GM18907 (cell line): ENCODE data around the gene LMOD3.
A peak's percentile ranks its signal among the peaks of the same experiment; 100 is the strongest.

Experiments used
- ATAC-seq: cut with Tn5 transposase; IDR thresholded peaks from one replicate; pipeline ENCODE4 v1.9.1; 2021; ENCODE audit warnings: mild to moderate bottlenecking, moderate library complexity; ENCODE audit not compliant: unreplicated experiment

The LMOD3 gene

DNA sequence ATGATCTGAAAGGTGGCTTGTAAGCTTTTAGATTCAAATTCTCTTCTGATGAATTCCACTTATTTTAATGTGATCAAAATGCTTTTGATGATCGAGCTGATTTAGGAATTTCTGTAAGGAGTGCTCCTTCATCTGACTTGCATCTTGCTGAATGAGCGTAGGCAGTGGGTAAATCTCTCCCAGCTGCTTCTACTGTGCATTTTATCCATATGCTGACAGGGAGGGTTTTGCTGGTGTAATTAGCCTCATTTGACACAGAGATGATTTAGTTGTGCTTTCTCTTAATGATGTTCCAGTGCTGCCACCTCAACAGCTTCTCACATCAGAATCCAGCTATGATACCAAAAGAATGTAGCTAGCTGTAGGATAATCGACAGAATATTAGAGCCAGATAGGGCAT lies 3.8 kb upstream of the LMOD3 start:
- ATAC-seq = no peak

GRCh38 chr3:69121950-69122349 lies 445 bp downstream of the LMOD3 start:
- no peak for ATAC-seq

DNA sequence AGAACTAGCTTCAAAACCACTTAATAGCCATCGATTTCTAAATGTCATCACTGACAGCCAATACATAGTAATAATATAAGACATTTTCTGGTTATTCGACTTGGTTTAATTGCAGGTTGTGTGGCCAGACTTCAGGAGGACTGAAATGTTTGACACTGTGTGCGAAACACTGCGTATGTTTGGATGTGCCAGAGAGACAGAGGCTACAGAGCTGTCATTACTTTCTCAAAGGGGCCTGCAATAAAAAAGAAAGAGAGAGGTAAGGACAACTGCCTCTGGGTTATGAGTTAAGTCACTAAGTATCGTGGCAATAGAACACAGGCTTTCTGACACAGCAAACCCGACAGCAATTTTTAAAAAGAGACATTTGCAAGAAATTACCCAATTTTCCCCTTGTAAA lies 882 bp downstream of the LMOD3 start:
- no peak for ATAC-seq

GRCh38 chr3:69120879-69121464 lies 1.4 kb downstream of the LMOD3 start:
- peak; percentile 89 for ATAC-seq

- ATAC-seq = no peak
Measured at GRCh38 chr3:69119681-69120080, 2.7 kb downstream of the LMOD3 start.

DNA sequence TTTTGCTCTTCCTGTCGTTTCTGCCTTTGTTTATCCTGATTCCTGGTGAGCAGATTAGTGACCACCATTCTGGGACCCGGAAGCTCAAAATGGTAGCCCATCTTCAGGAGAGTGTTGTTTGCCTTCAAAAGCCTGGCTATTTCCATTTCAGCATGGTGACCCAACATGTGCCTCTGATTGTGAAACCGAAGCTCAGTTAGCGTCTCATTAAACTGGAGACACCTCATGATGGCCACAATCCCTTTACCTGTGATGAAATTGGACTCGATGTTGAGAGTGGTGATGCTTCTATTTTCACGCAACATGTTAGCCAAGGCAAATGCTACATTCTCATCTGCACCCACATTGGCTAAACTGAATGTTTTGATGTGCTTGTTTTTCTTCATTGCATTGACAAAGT lies 3.3 kb downstream of the LMOD3 start:
- ATAC-seq = no peak

- no peak for ATAC-seq
Measured at GRCh38 chr3:69118555-69118954, 3.8 kb downstream of the LMOD3 start.

- ATAC-seq = no peak
Measured at GRCh38 chr3:69116897-69117296, 5.5 kb downstream of the LMOD3 start.

GRCh38 chr3:69116162-69116561 lies 6.2 kb downstream of the LMOD3 start:
- no peak for ATAC-seq

DNA sequence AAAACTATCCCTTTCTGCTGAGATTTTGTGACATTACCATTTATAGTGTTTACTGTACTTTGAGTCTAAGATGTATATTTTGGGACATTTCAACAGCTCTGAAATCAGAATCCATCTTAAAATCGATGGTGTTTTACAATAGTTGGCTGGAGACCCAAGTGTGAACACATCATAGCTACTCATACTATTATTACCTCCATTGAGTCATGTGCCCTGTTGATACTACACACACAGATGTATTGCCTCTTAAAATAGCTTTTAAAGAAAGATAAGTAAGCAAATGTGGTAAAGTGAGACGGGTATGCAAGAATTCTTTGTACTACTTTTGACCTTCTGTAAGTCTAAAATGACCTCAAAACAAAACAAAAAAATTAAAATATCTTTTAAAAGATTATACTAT lies 6.7 kb downstream of the LMOD3 start:
- ATAC-seq = no peak

DNA sequence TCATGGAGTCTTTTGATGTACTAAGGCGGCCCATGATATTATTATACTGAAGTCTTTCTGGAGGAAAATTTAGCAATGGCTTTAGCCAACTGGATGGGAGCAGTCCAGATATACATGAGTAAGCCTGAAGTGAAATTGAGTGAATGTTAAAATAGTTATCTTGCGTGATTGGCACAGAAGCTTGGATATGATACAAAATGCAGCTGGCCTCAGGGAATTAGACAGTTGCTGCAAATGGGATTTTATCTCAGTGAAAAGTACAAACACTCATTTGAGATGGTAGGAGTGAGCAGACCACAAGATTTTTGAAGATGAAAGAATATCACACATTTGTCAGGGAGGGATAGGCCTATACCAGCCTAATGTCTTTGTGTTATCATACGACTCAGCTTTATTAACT lies 8.9 kb downstream of the LMOD3 start:
- no peak for ATAC-seq

- no peak for ATAC-seq
Measured at GRCh38 chr3:69110941-69111546, 11.4 kb downstream of the LMOD3 start.

GRCh38 chr3:69108811-69109210 lies 13.6 kb downstream of the LMOD3 start:
- ATAC-seq = no peak

DNA sequence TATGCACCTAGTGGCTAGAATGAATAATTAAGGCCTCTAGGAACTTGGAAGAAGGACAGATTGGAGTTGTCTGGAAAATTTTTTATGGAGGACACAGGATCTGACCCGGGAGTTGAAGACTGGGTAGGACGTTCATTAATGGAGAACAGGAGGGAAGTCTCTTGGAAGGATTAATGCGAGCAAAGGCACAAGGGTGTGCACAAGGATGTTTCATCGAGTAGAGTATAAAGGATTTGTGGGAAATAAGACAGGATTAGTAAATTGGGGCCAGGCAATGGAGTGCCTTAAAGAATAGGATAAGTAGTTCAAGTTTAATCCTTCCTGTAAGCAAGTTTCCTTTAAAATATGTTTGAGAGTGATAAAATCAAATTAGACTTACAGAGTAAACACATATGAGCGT lies 14.6 kb downstream of the LMOD3 start:
- ATAC-seq = no peak

DNA sequence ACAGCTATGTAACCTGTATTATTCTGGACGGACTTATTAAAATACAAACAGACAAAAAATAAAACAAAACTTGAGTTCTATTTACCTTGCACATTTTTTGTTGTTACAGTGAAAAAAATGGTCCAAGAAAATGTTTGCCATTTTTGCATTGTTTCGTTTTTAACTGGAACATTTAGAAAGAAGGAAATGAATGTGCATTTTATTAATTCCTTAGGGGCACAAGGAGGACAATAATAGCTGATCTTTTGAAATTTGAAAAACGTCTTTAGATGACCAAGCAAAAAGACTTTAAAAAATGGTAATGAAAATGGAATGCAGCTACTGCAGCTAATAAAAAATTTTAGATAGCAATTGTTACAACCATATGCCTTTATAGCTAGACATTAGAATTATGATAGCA lies 17.1 kb downstream of the LMOD3 start:
- ATAC-seq = no peak

GRCh38 chr3:69104586-69104985 lies 17.8 kb downstream of the LMOD3 start:
- no peak for ATAC-seq

DNA sequence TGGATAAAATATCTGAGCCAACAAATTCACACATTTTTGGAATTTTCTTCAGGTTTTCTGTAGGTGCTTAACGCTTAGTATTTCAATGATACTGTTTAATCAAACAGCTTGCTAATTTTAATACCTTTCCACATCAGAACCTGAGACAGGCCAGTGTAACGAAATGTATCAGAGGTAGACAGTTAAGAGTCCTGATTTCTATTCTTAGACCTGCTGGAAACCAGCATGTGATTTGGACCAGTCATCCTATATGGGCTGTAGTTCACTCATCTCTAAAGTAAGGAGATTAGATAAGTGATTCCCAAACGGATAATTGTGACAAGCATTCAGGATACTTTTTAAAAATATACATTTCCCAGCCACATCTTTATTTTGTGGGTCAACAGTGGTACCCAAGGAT lies 19.3 kb downstream of the LMOD3 start:
- ATAC-seq = no peak

- no peak for ATAC-seq
Measured at GRCh38 chr3:69102384-69102783, 20.0 kb downstream of the LMOD3 start.

DNA sequence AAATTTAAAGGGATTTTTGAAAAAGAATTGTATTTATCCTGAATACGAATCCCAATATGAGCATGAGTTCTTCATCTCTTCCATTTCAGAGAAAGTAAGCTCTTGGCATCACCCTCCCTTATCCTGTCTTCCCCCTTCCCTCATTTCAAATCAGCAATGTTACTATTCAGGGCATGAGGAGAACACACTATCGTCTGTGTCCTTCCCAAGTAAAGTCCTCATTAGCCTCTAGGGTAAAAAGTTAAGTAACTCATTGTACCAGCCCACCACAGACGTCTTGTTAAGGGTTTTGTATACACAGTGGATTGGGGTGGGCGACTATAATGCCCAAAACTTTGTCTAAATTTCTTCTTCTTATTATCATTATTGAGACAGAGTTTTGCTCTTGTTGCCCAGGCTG lies 22.8 kb downstream of the LMOD3 start:
- no peak for ATAC-seq

- ATAC-seq = no peak
Measured at GRCh38 chr3:69097407-69098086, 24.8 kb downstream of the LMOD3 start.

- no peak for ATAC-seq
Measured at GRCh38 chr3:69096299-69096698, 26.1 kb downstream of the LMOD3 start.

- no peak for ATAC-seq
Measured at GRCh38 chr3:69095636-69096035, 26.8 kb downstream of the LMOD3 start.
